Measurements from ENCODE around the gene C2CD5.

DNA sequence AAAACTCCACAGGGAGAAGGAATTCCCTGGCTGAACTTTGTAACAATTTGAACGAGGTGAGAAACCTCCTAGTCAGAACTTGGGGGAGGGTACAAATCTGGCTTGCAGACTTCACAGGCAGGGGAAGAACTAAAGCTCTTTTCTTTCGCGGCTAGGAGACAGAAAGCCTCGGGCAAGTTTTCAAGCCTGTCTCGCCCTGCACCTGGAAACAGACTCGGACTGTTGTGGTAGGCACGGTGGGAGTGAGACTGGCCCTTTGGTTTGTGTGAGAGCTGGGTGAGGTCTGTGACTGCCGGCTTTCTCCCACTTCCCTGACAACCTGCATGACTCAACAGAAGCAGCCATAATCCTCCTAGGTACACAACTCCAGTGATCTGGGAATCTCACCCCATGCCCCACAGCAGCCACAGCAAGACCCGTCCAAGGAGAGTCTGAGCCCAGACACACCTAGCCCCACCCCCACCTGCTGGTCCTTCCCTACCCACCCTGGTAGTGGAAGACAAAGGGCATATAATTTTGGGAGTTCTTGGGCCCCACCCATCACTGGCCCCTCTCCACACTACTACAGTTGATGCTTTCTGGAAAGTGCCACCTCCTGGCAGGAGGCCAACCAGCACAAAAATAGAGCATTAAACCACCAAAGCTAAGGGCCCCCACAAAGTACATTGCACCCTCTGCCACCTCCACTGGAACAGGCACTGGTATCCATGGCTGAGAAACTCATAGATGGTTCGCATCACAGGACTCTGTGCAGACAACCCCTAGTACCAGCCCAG, 107.1 kb downstream of the C2CD5 start:
- TF ChIP-seq, protein P1, sequence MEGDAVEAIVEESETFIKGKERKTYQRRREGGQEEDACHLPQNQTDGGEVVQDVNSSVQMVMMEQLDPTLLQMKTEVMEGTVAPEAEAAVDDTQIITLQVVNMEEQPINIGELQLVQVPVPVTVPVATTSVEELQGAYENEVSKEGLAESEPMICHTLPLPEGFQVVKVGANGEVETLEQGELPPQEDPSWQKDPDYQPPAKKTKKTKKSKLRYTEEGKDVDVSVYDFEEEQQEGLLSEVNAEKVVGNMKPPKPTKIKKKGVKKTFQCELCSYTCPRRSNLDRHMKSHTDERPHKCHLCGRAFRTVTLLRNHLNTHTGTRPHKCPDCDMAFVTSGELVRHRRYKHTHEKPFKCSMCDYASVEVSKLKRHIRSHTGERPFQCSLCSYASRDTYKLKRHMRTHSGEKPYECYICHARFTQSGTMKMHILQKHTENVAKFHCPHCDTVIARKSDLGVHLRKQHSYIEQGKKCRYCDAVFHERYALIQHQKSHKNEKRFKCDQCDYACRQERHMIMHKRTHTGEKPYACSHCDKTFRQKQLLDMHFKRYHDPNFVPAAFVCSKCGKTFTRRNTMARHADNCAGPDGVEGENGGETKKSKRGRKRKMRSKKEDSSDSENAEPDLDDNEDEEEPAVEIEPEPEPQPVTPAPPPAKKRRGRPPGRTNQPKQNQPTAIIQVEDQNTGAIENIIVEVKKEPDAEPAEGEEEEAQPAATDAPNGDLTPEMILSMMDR (IDR thresholded peaks at IDR 0.05): no peak
- no peak for TF ChIP-seq POLR2AphosphoS5 (IDR thresholded peaks at IDR 0.05; ENCODE audit: low read depth, low read length)
